GM19351 (cell line): ENCODE results near the gene GOLM1.
"Not testable (repeated sequence)": the region's sequence is repeated elsewhere in the genome, so short reads cannot be mapped to it uniquely, and the experiment has no call there.

Source experiments
- ATAC-seq: cut with Tn5 transposase; IDR thresholded peaks from one replicate; pipeline ENCODE4 v1.9.1; 2021; ENCODE audit warnings: mild to moderate bottlenecking, moderate library complexity; ENCODE audit not compliant: unreplicated experiment

GOLM1 gene

DNA sequence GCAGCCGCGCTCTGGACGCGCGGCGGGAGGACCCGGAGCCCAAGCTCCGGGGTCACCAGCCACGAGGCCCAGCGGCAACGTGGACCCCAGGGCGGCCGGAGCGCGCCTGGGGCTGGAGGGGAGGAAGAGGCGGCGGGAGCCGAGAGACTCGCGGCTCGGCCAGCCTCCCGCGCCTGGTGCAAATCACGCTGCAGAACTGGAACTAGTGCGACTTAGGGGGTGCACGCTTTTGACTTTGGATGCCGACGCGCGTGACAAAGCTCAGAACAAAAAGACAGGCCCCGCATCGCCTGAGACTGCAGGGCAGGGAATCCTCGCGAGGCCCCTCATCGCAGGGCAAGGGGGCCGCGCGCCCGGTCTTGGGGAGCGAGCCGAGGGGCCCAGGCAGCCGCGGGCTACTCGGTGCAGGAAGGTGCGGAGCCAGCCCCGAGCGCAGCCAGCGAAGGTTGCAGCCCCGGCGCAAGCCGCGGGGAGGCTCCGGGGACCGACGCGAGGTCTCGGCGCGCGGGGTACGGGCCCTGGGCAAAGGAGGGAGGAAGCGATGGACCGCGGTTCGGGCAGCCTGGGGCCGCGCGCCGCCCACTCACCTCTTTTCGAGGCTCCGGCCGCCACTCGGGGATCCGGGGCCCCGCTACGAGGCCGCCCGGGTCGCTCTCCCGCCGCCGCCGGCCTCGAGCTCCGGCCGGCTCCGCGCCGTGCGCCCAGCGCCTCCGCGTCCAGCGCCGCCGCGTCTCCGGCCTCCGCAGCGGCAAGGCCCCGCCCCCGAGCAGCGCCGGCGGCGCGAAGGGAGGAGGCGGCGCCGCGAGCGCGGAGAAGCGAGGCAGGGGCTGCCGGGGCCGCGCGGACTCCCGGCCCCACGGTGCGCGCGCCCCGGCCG lies at the start of gene GOLM1:
Gene GOLM1 (minus strand): TSS at position 735 of the 877 bp plus-strand sequence. CDS start 20,238 bp downstream, outside the sequence.
- peak; percentile 70 for ATAC-seq

GRCh38 chr9:86146671-86147070 lies 47.3 kb upstream of the GOLM1 start:
- not testable (repeated sequence) for ATAC-seq

DNA sequence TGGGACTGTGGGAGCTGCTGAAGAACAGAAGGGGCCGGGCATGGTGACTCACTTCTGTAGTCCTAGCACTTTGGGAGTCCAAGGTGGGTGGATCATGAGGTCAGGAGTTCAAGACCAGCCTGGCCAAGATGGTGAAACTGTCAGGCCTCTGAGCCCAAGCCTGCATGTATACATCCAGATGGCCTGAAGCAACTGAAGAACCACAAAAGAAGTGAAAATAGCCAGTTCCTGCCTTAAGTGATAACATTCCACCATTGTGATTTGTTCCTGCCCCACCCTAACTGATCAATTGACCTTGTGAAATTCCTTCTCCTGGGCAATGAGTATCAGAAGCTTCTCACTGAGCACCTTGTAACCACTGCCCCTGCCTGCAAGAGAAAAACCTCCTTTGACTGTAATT lies 46.6 kb upstream of the GOLM1 start:
- ATAC-seq: not testable (repeated sequence)

GRCh38 chr9:86142973-86143372 lies 43.6 kb upstream of the GOLM1 start:
- no peak for ATAC-seq

- no peak for ATAC-seq
These were observed 42.5 kb upstream of the GOLM1 start for GRCh38 chr9:86141843-86142242.

DNA sequence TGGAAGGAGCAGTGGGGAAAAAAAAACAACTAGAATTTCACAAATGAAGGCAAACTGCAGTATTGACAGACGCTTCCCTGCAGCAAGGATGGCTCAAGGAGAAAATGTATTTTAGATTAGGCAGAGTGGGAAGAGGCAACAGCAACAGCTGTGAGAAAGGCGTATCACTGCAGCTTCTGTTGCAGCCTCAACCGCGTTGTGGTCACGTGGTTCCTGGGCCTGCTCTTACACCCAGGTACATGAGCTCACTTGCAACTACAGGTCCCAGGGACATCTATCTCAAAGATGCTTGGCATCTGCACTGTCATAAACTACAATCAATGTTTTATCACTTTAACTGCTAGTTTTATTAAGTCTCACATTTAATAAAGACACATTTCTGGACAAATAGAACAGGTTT lies 36.0 kb upstream of the GOLM1 start:
- no peak for ATAC-seq

DNA sequence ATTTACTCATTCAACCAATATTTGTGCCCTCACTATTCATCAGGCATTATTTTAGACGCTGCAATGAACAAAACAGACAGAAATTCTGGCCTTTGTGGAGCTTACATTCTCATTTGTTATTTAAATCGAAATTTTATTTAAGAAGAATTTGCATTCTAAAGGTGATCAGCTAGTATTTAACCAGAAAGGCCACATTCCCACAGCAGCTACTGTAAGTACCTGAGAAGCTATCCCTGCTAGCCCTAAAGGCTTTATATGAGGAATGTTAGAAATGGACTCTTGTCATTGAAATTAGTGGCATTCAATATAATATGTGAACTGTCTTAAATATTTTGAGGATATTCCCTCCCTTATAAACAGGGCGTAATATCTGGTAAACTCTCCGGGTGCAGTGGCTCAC lies 35.0 kb upstream of the GOLM1 start:
- no peak for ATAC-seq

- ATAC-seq: no peak
These were observed 29.0 kb upstream of the GOLM1 start for GRCh38 chr9:86128235-86128822.

GRCh38 chr9:86126998-86127972 lies 27.9 kb upstream of the GOLM1 start:
- no peak for ATAC-seq

- no peak for ATAC-seq
These were observed 23.0 kb upstream of the GOLM1 start for GRCh38 chr9:86122311-86122710.

- ATAC-seq: no peak
These were observed 20.1 kb upstream of the GOLM1 start for GRCh38 chr9:86119457-86119856.

- ATAC-seq: no peak
These were observed 17.1 kb upstream of the GOLM1 start for GRCh38 chr9:86116425-86116824.

- ATAC-seq: no peak
These were observed 16.5 kb upstream of the GOLM1 start for GRCh38 chr9:86115886-86116285.

GRCh38 chr9:86112057-86112456 lies 12.7 kb upstream of the GOLM1 start:
- no peak for ATAC-seq

- ATAC-seq: no peak
These were observed 3.3 kb upstream of the GOLM1 start for GRCh38 chr9:86102626-86103025.

DNA sequence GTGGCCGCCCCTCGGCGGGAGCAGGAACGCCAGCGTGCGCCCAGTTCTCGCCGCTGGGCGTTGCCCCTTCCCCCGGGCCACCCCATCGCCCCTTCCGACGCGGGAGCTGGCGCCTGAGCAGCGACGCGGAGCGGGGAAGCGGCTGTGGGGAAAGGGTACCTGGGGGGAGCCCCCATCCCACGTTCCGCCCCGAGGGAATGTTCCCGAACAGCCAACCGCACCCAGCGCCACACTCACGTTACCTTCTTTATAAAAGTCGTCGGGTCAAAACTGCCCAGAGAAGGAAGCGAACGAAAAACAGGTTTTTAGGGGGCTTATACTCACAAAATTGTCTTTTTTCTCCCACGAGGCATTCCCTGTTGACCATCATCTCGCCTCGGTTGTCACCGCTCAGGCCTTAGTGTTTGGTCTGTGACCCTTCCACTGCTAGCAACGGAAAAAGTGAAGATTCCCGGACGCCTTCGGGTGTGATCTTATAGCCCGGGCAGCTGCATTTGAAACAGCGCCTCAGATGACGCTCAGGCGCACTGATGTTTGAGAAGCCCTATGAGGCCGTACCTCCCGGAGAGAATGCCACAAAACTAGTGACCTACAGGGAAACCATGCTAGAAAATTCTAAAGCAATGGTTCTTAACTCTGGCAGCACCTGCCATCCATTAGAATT lies 475 bp upstream of the GOLM1 start:
- peak; percentile 44 for ATAC-seq

GRCh38 chr9:86097510-86098224 lies 1.7 kb downstream of the GOLM1 start:
- ATAC-seq: no peak

DNA sequence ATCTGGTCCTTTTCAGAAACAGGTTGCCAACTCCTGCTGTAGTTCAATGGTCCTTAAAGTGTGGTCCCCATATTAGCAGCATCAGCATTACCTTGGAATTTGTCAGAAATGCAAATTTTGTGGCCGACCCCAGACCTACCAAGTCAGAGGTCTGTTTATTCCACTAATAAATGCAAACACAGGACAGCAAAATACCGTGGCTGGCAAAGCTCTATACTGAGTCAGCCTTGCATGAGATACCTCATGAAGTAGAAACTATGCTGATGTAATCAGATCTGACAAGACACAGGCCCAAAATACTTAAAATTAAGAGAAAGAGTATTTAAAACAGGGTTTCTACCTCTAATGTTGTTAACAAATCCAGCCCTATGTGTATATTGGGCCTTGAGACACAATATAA lies 3.0 kb downstream of the GOLM1 start:
- no peak for ATAC-seq

GRCh38 chr9:86093788-86094555 lies 5.4 kb downstream of the GOLM1 start:
- ATAC-seq: no peak
